ENCODE measurements around the gene FEM1B.

- TF ChIP-seq CTCF (IDR thresholded peaks at IDR 0.05) (no peak), POLR2A (IDR thresholded peaks at IDR 0.05; ENCODE audit: low read depth) (no peak)
Measured at GRCh38 chr15:68319997-68320396, 42.5 kb downstream of the FEM1B start.

All from esophagus muscularis mucosa (tissue), 3 donors.